Kidney epithelial cell (primary cell): ENCODE measurements around the gene KCNK5. TPM values are rescaled to one million over a fixed set of nuclear protein-coding genes. Genes with fewer than 3 reads are reported as not detected.
A peak's percentile ranks its signal among the peaks of the same experiment; 100 is the strongest.

ENCODE experiments used
- DNase-seq: peaks from one replicate; pipeline ENCODE4 v3.0.0-alpha.2; 2010; ENCODE audit warnings: low read depth
- H3K27me3 ChIP-seq: 2 replicates; pipeline ENCODE4 v1.6.0; 2011; ENCODE audit warnings: low read length; ENCODE audit not compliant: control insufficient read depth, insufficient read depth
- H3K36me3 ChIP-seq: 2 replicates; pipeline ENCODE4 v1.5.1; 2011; ENCODE audit warnings: low read length; ENCODE audit not compliant: control insufficient read depth, insufficient read depth
- H3K4me3 ChIP-seq: 2 replicates; pipeline ENCODE4 v1.5.1; 2011; ENCODE audit warnings: low read depth, mild to moderate bottlenecking, control low read depth, low read length
- total RNA-seq: library from RNA; depleted of rRNA; stranded (reverse); fragments of >200 nt; gene quantifications from 2 replicates; pipeline ENCODE4 v1.2.3, GENCODE V29; 2015
- TF ChIP-seq, protein P1 (sequence below): IDR thresholded peaks from 2 replicates; pipeline ENCODE4 v1.5.1; 2011; ENCODE audit warnings: mild to moderate bottlenecking, moderate library complexity, low read length, control low read depth, inconsistent platforms; ENCODE audit not compliant: insufficient read depth, poor library complexity, severe bottlenecking

KCNK5 gene
- total RNA-seq, 1 donor from 2014 or later, result 2.3 TPM

DNA sequence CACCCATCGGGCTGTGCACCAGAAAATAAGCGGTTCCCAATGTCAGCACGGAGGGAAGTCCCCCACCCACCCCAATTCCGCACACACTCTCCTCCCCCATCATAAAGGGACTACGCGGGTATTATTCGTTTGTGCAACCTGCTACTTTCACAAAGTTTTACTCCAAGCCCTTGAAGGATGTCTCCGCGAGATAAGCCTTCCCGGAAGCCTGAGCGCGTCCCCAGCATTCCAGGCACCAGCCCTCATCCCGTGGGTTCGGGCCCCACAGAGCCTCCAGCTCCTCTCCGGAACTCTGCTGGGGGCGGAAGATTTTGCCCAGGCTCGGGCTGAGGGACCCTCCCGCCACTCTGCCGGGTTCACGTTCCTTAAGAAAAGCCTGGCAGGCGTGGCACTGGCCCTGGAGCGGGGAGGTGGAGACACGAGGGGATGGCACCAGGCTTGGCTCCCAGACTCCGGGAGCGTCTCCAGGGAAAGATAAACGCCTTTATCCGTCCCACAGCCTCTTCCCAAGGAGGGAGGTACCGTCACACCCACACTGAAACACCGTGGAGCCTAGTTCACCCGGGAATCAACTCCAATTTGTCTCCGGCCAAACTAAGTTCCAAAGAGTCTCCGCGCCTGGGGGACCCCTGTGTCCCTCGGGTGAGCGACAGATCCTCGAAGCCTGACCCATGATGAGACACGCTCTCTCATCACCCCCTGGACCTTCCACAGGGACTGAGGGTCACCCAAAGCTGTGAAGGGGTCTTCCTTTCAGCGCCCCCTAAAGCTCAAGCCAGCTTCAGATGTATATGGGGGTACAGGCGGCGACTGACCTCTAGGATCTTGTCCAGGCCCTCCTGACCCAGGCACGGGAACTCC is 934 bp downstream of the KCNK5 start:
- no peaks in the 10 kb centered on the region for H3K36me3 ChIP-seq
- TF ChIP-seq, protein P1, sequence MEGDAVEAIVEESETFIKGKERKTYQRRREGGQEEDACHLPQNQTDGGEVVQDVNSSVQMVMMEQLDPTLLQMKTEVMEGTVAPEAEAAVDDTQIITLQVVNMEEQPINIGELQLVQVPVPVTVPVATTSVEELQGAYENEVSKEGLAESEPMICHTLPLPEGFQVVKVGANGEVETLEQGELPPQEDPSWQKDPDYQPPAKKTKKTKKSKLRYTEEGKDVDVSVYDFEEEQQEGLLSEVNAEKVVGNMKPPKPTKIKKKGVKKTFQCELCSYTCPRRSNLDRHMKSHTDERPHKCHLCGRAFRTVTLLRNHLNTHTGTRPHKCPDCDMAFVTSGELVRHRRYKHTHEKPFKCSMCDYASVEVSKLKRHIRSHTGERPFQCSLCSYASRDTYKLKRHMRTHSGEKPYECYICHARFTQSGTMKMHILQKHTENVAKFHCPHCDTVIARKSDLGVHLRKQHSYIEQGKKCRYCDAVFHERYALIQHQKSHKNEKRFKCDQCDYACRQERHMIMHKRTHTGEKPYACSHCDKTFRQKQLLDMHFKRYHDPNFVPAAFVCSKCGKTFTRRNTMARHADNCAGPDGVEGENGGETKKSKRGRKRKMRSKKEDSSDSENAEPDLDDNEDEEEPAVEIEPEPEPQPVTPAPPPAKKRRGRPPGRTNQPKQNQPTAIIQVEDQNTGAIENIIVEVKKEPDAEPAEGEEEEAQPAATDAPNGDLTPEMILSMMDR, result no peak
- no peak for DNase-seq
- peak overlapping the region; percentile 38 for H3K4me3 ChIP-seq
- peaks cover 6% of the 10 kb centered on the region for H3K27me3 ChIP-seq

GRCh38 chr6:39227476-39227875 is 1.8 kb downstream of the KCNK5 start:
- Histone ChIP-seq H3K36me3 (no peaks in the 10 kb centered on the region), H3K27me3 (peaks cover 6% of the 10 kb centered on the region), H3K4me3 (no peak overlapping the region)
- TF ChIP-seq, protein P1, result no peak
- no peak for DNase-seq

DNA sequence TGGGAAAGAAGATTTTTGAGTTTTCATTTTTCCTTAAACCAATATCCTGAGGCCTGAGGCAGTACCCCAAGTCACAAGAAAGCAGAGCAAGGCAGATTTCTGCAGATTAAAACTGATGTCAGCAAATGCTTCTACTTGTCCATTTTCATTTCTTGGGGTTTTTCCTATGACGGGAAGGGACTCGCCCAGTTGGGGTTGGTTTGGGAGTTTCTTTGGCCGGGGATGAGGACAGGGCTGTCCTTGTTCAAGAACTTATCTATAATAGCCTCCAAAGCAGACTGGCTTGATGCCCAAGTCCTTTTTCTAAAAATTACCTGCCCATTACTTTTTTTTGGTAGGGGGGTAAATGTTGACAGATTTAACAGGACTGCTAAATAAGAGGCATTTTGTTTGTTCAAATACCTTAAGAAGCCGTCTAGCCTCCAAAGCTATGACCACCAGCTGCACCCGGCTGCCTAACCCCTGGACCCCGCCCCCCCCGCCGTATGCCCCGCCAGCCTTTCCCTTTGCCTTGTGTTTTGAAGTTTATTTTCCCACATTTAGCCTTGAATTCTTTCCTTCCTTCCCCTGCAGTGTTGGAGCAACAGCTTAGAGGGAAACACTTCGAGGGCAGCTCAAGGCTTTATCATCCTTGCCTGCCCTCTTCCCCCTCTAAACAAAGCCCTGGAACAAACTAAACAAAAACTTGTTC is 2.5 kb downstream of the KCNK5 start:
- TF ChIP-seq, protein P1, result no peak
- Histone ChIP-seq H3K36me3 (no peaks in the 10 kb centered on the region), H3K27me3 (peaks cover 6% of the 10 kb centered on the region), H3K4me3 (no peak overlapping the region)
- no peak for DNase-seq

DNA sequence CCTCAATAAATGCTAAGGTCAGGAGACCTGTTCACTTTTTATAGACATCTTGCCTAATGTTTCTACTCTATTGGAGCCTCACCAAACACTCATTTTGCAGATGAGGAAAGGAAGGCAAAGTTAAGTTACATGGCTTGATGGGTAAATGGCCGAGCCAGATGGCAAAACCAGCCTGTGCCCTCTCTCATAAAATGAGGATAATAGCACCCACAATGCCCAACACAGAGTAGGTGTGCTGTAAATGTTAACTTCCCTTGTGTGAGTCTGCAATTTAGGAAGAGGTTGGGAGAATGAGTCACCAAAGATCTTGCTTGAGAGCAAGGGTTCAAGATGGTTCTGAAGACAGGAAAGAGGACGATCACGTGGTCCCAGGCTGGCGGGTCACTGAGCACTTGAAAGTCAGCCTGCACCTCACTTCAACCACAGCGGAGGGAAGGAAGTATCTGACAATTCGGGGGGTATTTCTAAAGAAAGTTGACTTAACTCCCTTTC is 3.3 kb downstream of the KCNK5 start:
- no peak overlapping the region for H3K4me3 ChIP-seq
- no peak for DNase-seq

GRCh38 chr6:39225543-39225942 is 3.7 kb downstream of the KCNK5 start:
- TF ChIP-seq, protein P1, result no peak
- no peak for DNase-seq
- Histone ChIP-seq H3K4me3 (no peak overlapping the region), H3K27me3 (peaks cover 6% of the 10 kb centered on the region), H3K36me3 (no peaks in the 10 kb centered on the region)

More for the DNA sequence above, 3.3 kb downstream of the KCNK5 start:
- TF ChIP-seq, protein P1, result no peak
- H3K36me3 ChIP-seq, result no peaks in the 10 kb centered on the region
- peaks cover 6% of the 10 kb centered on the region for H3K27me3 ChIP-seq
